Natural killer cell treated with Interleukin-12 subunit alpha and Interleukin-12 subunit beta and Interleukin-15 and Interleukin-18, amount 100 ng/mL, for 72 hours (primary cell): Measurements from ENCODE around the gene EVC2. TPM values are rescaled to one million over a fixed set of nuclear protein-coding genes. Genes with fewer than 3 reads are reported as not detected.
A peak's percentile ranks its signal among the peaks of the same experiment; 100 is the strongest.

ENCODE experiments used
- ATAC-seq, 2 donors: fragments of 150-1000 bp; cut with Tn5 transposase in 1 of 2; sonication (Bioruptor Pico), chemical (Tn5 transposase) in 1 of 2; 2 replicates each; pipeline ENCODE4 v1.10.0; 2021
- DNase-seq: peaks from one replicate; pipeline ENCODE4 v3.0.0; 2022; ENCODE audit warnings: low spot score
- H3K27ac Mint-ChIP-seq, 2 donors: 1 replicate in 1 of 2; 2 replicates in 1 of 2; pipeline ENCODE4 v1.8.0; 2022; ENCODE audit warnings: mixed read lengths in 2 of 2, mild to moderate bottlenecking in 1 of 2, moderate library complexity in 1 of 2
- H3K27me3 Mint-ChIP-seq, 2 donors: 1 replicate in 1 of 2; 2 replicates in 1 of 2; pipeline ENCODE4 v1.8.0; 2022; ENCODE audit warnings: mixed read lengths in 2 of 2
- H3K36me3 Mint-ChIP-seq: one replicate; pipeline ENCODE4 v1.8.0; 2022; ENCODE audit warnings: mixed read lengths
- H3K4me1 Mint-ChIP-seq, 2 donors: 1 replicate in 1 of 2; 2 replicates in 1 of 2; pipeline ENCODE4 v1.8.0; 2022; ENCODE audit warnings: low read depth in 2 of 2, mixed read lengths in 2 of 2, mild to moderate bottlenecking in 1 of 2
- H3K4me3 Mint-ChIP-seq: one replicate; pipeline ENCODE4 v1.8.0; 2022; ENCODE audit warnings: mixed read lengths
- H3K9me3 Mint-ChIP-seq: 2 replicates; pipeline ENCODE4 v1.8.0; 2022; ENCODE audit warnings: mixed read lengths
- total RNA-seq, 2 donors: library from RNA; stranded (reverse); gene quantifications; one replicate each; pipeline ENCODE4 v1.2.3, GENCODE V29; 2022

EVC2 gene
- total RNA-seq: 1 to 10 TPM in 1 of 2 donors, under 1 TPM in 1; 0.12 to 4.4 TPM

- Mint-ChIP-seq H3K4me3 (peak within 1 kb of the TSS; percentile 73), H3K27ac (no peak within 1 kb of the TSS), H3K36me3 (peaks cover 4% of the 10 kb centered on the region), H3K9me3 (no peaks in the 10 kb centered on the region), H3K27me3 (peaks cover 35 to 38% of the 10 kb centered on the region in 2 donors), H3K4me1 (peaks cover 4 to 33% of the 10 kb centered on the region in 2 donors)
- no peak for DNase-seq
- peak in 1 of 2 donors; percentile 51 for ATAC-seq
These were observed at the start of gene EVC2 for GRCh38 chr4:5708449-5709206. TSS of gene EVC2 (minus strand) at chr4:5708559. CDS start at chr4:5708513, 46 bp downstream.

- no peaks in the 10 kb centered on the region for H3K36me3 Mint-ChIP-seq
- no peak for DNase-seq
- H3K27ac Mint-ChIP-seq: no peak overlapping the region
- no peaks in the 10 kb centered on the region for H3K4me1 Mint-ChIP-seq
- H3K9me3 Mint-ChIP-seq: no peaks in the 10 kb centered on the region
- no peak for ATAC-seq
- H3K27me3 Mint-ChIP-seq: no peaks in the 10 kb centered on the region
- H3K4me3 Mint-ChIP-seq: no peak overlapping the region
These were observed 49.6 kb upstream of the EVC2 start for GRCh38 chr4:5757954-5758353.

- Mint-ChIP-seq H3K27me3 (no peaks in the 10 kb centered on the region), H3K36me3 (no peaks in the 10 kb centered on the region), H3K27ac (no peak overlapping the region), H3K9me3 (no peaks in the 10 kb centered on the region), H3K4me1 (no peaks in the 10 kb centered on the region), H3K4me3 (no peak overlapping the region)
- ATAC-seq (no peak), DNase-seq (no peak)
These were observed 49.2 kb upstream of the EVC2 start for GRCh38 chr4:5757536-5757935.

GRCh38 chr4:5757091-5757490, 48.7 kb upstream of the EVC2 start:
- no peaks in the 10 kb centered on the region for H3K4me1 Mint-ChIP-seq
- H3K36me3 Mint-ChIP-seq: no peaks in the 10 kb centered on the region
- H3K9me3 Mint-ChIP-seq: no peaks in the 10 kb centered on the region
- ATAC-seq: no peak
- DNase-seq: no peak
- no peak overlapping the region for H3K4me3 Mint-ChIP-seq
- no peaks in the 10 kb centered on the region for H3K27me3 Mint-ChIP-seq
- no peak overlapping the region for H3K27ac Mint-ChIP-seq

GRCh38 chr4:5756271-5756670, 47.9 kb upstream of the EVC2 start:
- no peak for ATAC-seq
- Mint-ChIP-seq H3K27me3 (no peaks in the 10 kb centered on the region), H3K4me3 (no peak overlapping the region), H3K4me1 (no peaks in the 10 kb centered on the region), H3K27ac (no peak overlapping the region), H3K36me3 (no peaks in the 10 kb centered on the region), H3K9me3 (no peaks in the 10 kb centered on the region)
- DNase-seq: no peak

GRCh38 chr4:5755679-5756078, 47.3 kb upstream of the EVC2 start:
- H3K27me3 Mint-ChIP-seq: no peaks in the 10 kb centered on the region
- H3K4me1 Mint-ChIP-seq: no peaks in the 10 kb centered on the region
- DNase-seq: no peak
- H3K9me3 Mint-ChIP-seq: no peaks in the 10 kb centered on the region
- H3K27ac Mint-ChIP-seq: no peak overlapping the region
- H3K4me3 Mint-ChIP-seq: no peak overlapping the region
- H3K36me3 Mint-ChIP-seq: no peaks in the 10 kb centered on the region
- ATAC-seq: no peak

- no peaks in the 10 kb centered on the region for H3K27me3 Mint-ChIP-seq
- DNase-seq: no peak
- H3K4me1 Mint-ChIP-seq: no peaks in the 10 kb centered on the region
- no peak overlapping the region for H3K4me3 Mint-ChIP-seq
- H3K36me3 Mint-ChIP-seq: no peaks in the 10 kb centered on the region
- ATAC-seq: no peak
- H3K9me3 Mint-ChIP-seq: no peaks in the 10 kb centered on the region
- H3K27ac Mint-ChIP-seq: no peak overlapping the region
These were observed 46.8 kb upstream of the EVC2 start for GRCh38 chr4:5755161-5755560.

GRCh38 chr4:5754529-5754881, 46.1 kb upstream of the EVC2 start:
- no peak overlapping the region for H3K27ac Mint-ChIP-seq
- no peaks in the 10 kb centered on the region for H3K4me1 Mint-ChIP-seq
- no peaks in the 10 kb centered on the region for H3K27me3 Mint-ChIP-seq
- no peak for DNase-seq
- H3K36me3 Mint-ChIP-seq: no peaks in the 10 kb centered on the region
- no peak overlapping the region for H3K4me3 Mint-ChIP-seq
- H3K9me3 Mint-ChIP-seq: no peaks in the 10 kb centered on the region
- ATAC-seq: no peak

GRCh38 chr4:5753766-5754528, 45.6 kb upstream of the EVC2 start:
- H3K9me3 Mint-ChIP-seq: no peaks in the 10 kb centered on the region
- no peak overlapping the region for H3K4me3 Mint-ChIP-seq
- no peak for DNase-seq
- ATAC-seq: no peak
- H3K27me3 Mint-ChIP-seq: no peaks in the 10 kb centered on the region
- no peaks in the 10 kb centered on the region for H3K4me1 Mint-ChIP-seq
- no peak overlapping the region for H3K27ac Mint-ChIP-seq
- H3K36me3 Mint-ChIP-seq: no peaks in the 10 kb centered on the region

GRCh38 chr4:5753366-5753765, 45.0 kb upstream of the EVC2 start:
- H3K9me3 Mint-ChIP-seq: no peaks in the 10 kb centered on the region
- H3K4me3 Mint-ChIP-seq: no peak overlapping the region
- DNase-seq (no peak), ATAC-seq (no peak)
- no peak overlapping the region for H3K27ac Mint-ChIP-seq
- H3K4me1 Mint-ChIP-seq: no peaks in the 10 kb centered on the region
- no peaks in the 10 kb centered on the region for H3K36me3 Mint-ChIP-seq
- H3K27me3 Mint-ChIP-seq: no peaks in the 10 kb centered on the region

- Mint-ChIP-seq H3K4me3 (no peak overlapping the region), H3K27me3 (no peaks in the 10 kb centered on the region), H3K9me3 (no peaks in the 10 kb centered on the region), H3K4me1 (no peaks in the 10 kb centered on the region), H3K36me3 (no peaks in the 10 kb centered on the region), H3K27ac (no peak overlapping the region)
- no peak for DNase-seq
- ATAC-seq: no peak
These were observed 44.2 kb upstream of the EVC2 start for GRCh38 chr4:5752376-5753184.

- ATAC-seq: peak in 1 of 2 donors; percentile 21
- Mint-ChIP-seq H3K4me3 (no peak overlapping the region), H3K4me1 (no peaks in the 10 kb centered on the region), H3K36me3 (no peaks in the 10 kb centered on the region), H3K9me3 (no peaks in the 10 kb centered on the region), H3K27ac (no peak overlapping the region), H3K27me3 (no peaks in the 10 kb centered on the region)
- DNase-seq: no peak
These were observed 43.5 kb upstream of the EVC2 start for GRCh38 chr4:5751666-5752375.

- Mint-ChIP-seq H3K4me3 (no peak overlapping the region), H3K4me1 (no peaks in the 10 kb centered on the region), H3K36me3 (no peaks in the 10 kb centered on the region), H3K9me3 (no peaks in the 10 kb centered on the region), H3K27ac (no peak overlapping the region), H3K27me3 (no peaks in the 10 kb centered on the region)
- no peak for DNase-seq
- ATAC-seq: no peak
These were observed 42.7 kb upstream of the EVC2 start for GRCh38 chr4:5750946-5751665.
